Right atrium auricular region (tissue), 2 donors: ENCODE measurements around the gene KCNJ10. TPM values are rescaled to one million over a fixed set of nuclear protein-coding genes. Genes with fewer than 3 reads are reported as not detected.

Experiments used
- DNase-seq: peaks from one replicate; pipeline ENCODE4 v3.0.0-alpha.2; 2019; ENCODE audit warnings: low spot score
- H3K27ac ChIP-seq, 2 donors: fragments of 200-600 bp; sonication (generic); 1 replicate in 1 of 2; 2 replicates in 1 of 2; pipeline ENCODE4 v1.5.1; 2016 to 2019
- H3K27me3 ChIP-seq, 2 donors: fragments of 200-600 bp; sonication (generic); one replicate each; pipeline versions ENCODE4 v1.5.1 to v1.6.0; 2017 to 2019
- H3K36me3 ChIP-seq: fragments of 200-600 bp; sonication (generic); one replicate; pipeline ENCODE4 v1.5.1; 2016
- H3K4me1 ChIP-seq, 2 donors: fragments of 200-600 bp; sonication (generic); one replicate each; pipeline versions ENCODE4 v1.5.1 to v1.6.0; 2017 to 2019
- H3K4me3 ChIP-seq, 2 donors: fragments of 200-600 bp; sonication (generic); 1 replicate in 1 of 2; 2 replicates in 1 of 2; pipeline ENCODE4 v1.5.1; 2017 to 2019; ENCODE audit warnings: mild to moderate bottlenecking in 1 of 2, moderate library complexity in 1 of 2
- H3K9me3 ChIP-seq, 2 donors: fragments of 200-600 bp; sonication (generic); one replicate each; pipeline ENCODE4 v1.5.1; 2019
- CTCF ChIP-seq, 2 donors: fragments of 200-600 bp; sonication (generic); IDR thresholded peaks; one replicate each; pipeline ENCODE4 v1.5.1; 2019; ENCODE audit warnings: antibody characterized with exemption in 2 of 2
- total RNA-seq, 2 donors: library from RNA; depleted of rRNA; stranded (reverse); fragments of >200 nt; gene quantifications; one replicate each; pipeline ENCODE4 v1.1.0, GENCODE V29; 2016

The KCNJ10 gene
- total RNA-seq, 2 donors from 2014 or later = 0.20 TPM; not detected in 1

- no peak for TF ChIP-seq CTCF (IDR thresholded peaks at IDR 0.05)
- Histone ChIP-seq H3K27me3 (no peaks in the 10 kb centered on the region), H3K27ac (peak overlapping the region in 1 of 2 donors; percentile 20), H3K9me3 (no peaks in the 10 kb centered on the region), H3K4me1 (peaks cover 0 to 10% of the 10 kb centered on the region in 2 donors), H3K36me3 (no peaks in the 10 kb centered on the region), H3K4me3 (no peak overlapping the region)
- no peak for DNase-seq
Observed at GRCh38 chr1:159993911-159994310, 76.0 kb downstream of the KCNJ10 start.

GRCh38 chr1:159992161-159992560 lies 77.8 kb downstream of the KCNJ10 start:
- H3K4me3 ChIP-seq = no peak overlapping the region
- no peaks in the 10 kb centered on the region for H3K27me3 ChIP-seq
- no peaks in the 10 kb centered on the region for H3K36me3 ChIP-seq
- peak overlapping the region; percentile 56 to 83 for H3K27ac ChIP-seq
- peaks cover 0 to 10% of the 10 kb centered on the region in 2 donors for H3K4me1 ChIP-seq
- TF ChIP-seq CTCF (IDR thresholded peaks at IDR 0.05) = no peak
- no peak for DNase-seq
- no peaks in the 10 kb centered on the region for H3K9me3 ChIP-seq

DNA sequence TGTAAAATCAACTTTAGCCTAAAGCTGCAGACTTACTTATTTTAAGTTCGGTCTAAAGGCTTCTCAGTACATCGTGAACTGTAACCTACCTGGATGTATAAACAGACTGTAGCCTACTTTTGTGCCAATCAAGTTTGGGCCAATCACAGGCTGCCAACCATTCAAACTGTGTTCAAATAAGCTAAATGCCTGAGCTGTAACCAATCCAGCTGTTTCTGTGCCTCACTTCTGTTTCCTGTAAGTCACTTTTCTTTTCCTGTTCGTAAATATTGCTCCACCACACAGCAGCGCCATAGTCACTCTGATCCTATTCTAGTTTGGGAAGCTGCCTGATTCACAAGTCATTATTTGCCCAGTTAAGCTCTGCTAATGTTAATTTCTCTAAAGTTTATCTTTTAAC lies 78.4 kb downstream of the KCNJ10 start:
- H3K36me3 ChIP-seq = no peaks in the 10 kb centered on the region
- DNase-seq = no peak
- peaks cover 0 to 10% of the 10 kb centered on the region in 2 donors for H3K4me1 ChIP-seq
- H3K27me3 ChIP-seq = no peaks in the 10 kb centered on the region
- peak overlapping the region; percentile 56 to 83 for H3K27ac ChIP-seq
- H3K9me3 ChIP-seq = no peaks in the 10 kb centered on the region
- H3K4me3 ChIP-seq = no peak overlapping the region
- no peak for TF ChIP-seq CTCF (IDR thresholded peaks at IDR 0.05)

DNA sequence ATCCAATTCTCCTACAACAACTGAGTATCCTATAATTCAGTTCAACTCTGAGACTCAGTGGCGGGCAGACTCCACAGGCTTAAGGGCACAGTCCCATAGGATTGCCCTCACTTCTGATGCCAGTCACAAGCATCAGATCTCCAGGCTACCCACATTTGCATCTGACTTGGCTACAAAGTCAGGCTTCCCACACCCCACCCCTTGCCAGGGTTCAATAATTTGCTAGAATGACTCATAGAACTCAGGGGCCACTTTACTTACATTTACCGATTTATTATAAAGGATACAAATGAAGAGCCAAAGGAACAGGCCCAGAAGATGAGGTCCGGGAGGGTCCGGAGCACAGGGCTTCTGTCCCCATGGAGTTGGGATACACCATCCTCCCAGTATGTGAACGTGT lies 80.0 kb downstream of the KCNJ10 start:
- no peak for TF ChIP-seq CTCF (IDR thresholded peaks at IDR 0.05)
- Histone ChIP-seq H3K9me3 (no peaks in the 10 kb centered on the region), H3K27me3 (no peaks in the 10 kb centered on the region), H3K36me3 (no peaks in the 10 kb centered on the region), H3K4me1 (peaks cover 0 to 10% of the 10 kb centered on the region in 2 donors), H3K4me3 (no peak overlapping the region), H3K27ac (no peak overlapping the region)
- DNase-seq = no peak

DNA sequence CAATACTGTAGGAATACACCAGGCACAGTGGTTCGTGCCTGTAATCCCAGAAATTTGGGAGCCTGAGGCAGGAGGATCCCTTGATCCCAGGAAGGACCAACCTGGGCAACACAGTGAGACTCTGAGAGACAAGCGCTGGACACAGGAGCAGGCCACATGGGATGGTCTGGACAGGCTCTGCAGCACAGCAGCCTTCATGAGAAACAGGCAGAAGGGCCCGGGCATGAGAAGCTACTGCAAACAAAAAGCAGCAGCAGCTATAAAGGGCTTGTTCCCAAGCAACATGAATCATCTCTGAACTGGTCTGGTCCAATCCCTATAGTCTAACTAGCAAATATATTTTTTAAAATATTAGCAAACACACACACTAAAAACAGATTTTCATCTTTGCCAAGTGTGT lies 80.4 kb downstream of the KCNJ10 start:
- DNase-seq = no peak

More for the DNA sequence above, 80.4 kb downstream of the KCNJ10 start:
- no peaks in the 10 kb centered on the region for H3K9me3 ChIP-seq
- no peaks in the 10 kb centered on the region for H3K27me3 ChIP-seq
- H3K36me3 ChIP-seq = no peaks in the 10 kb centered on the region
- peaks cover 0 to 10% of the 10 kb centered on the region in 2 donors for H3K4me1 ChIP-seq
- no peak overlapping the region for H3K4me3 ChIP-seq
- TF ChIP-seq CTCF (IDR thresholded peaks at IDR 0.05) = no peak
- no peak overlapping the region for H3K27ac ChIP-seq
